Lower leg skin (tissue), 4 donors: ENCODE measurements around the gene GPR137. TPM values are rescaled to one million over a fixed set of nuclear protein-coding genes. Genes with fewer than 3 reads are reported as not detected.

Experiments used
- total RNA-seq, 4 donors: library from RNA; depleted of rRNA; stranded (reverse); fragments of >200 nt; gene quantifications; one replicate each; pipeline ENCODE4 v1.1.0, GENCODE V29; 2016

The GPR137 gene
- total RNA-seq, 4 donors from 2014 or later, result 12.2 to 31.6 (median 30.4) TPM

Other genes with a start within 250 kb of the GPR137 start
- gene FLRT1, start 249.9 kb upstream of the GPR137 start, total RNA-seq, result under 1 TPM in 3 of 4 donors, not detected in 1; 0.08 to 0.62 (median 0.15) TPM
- 10 to 100 TPM; 44.8 to 74.8 (median 55.6) TPM for gene MACROD1, start 119.7 kb upstream of the GPR137 start, total RNA-seq
- gene STIP1, start 99.7 kb upstream of the GPR137 start, total RNA-seq, result 10 to 100 TPM; 67.5 to 86.0 (median 78.3) TPM
- gene FERMT3, start 79.1 kb upstream of the GPR137 start, total RNA-seq, result 10 to 100 TPM in 2 of 4 donors, 1 to 10 TPM in 2; 5.1 to 10.5 (median 8.9) TPM
- 10 to 100 TPM; 36.9 to 66.6 (median 44.1) TPM for gene TRPT1, start 59.7 kb upstream of the GPR137 start, total RNA-seq
- gene NUDT22, start 59.6 kb upstream of the GPR137 start, total RNA-seq, result 10 to 100 TPM; 44.7 to 75.6 (median 68.3) TPM
- gene DNAJC4, start 55.3 kb upstream of the GPR137 start, total RNA-seq, result 10 to 100 TPM; 19.2 to 37.6 (median 30.8) TPM
- 10 to 100 TPM; 45.9 to 71.2 (median 65.6) TPM for gene VEGFB, start 51.3 kb upstream of the GPR137 start, total RNA-seq
- gene FKBP2, start 44.8 kb upstream of the GPR137 start, total RNA-seq, result 10 to 100 TPM; 47.7 to 70.3 (median 56.4) TPM
- 100 to 1,000 TPM; 178 to 230 (median 203) TPM for gene PPP1R14B, start 38.9 kb upstream of the GPR137 start, total RNA-seq
- 10 to 100 TPM; 30.5 to 38.4 (median 37.4) TPM for gene PLCB3, start 34.3 kb upstream of the GPR137 start, total RNA-seq
- gene BAD, start 1.2 kb upstream of the GPR137 start, total RNA-seq, result 10 to 100 TPM; 65.9 to 99.7 (median 89.4) TPM
- gene KCNK4, start 5.5 kb downstream of the GPR137 start, total RNA-seq, result not detected
- not detected for gene CATSPERZ, start 14.5 kb downstream of the GPR137 start, total RNA-seq
- gene ESRRA, start 19.7 kb downstream of the GPR137 start, total RNA-seq, result 100 to 1,000 TPM in 2 of 4 donors, 10 to 100 TPM in 2; 49.2 to 108 (median 79.3) TPM
- gene TRMT112, start 31.7 kb downstream of the GPR137 start, total RNA-seq, result 100 to 1,000 TPM; 199 to 356 (median 255) TPM
- 100 to 1,000 TPM; 170 to 284 (median 215) TPM for gene PRDX5, start 32.3 kb downstream of the GPR137 start, total RNA-seq
- 1 to 10 TPM; 2.6 to 9.5 (median 4.8) TPM for gene CCDC88B, start 54.4 kb downstream of the GPR137 start, total RNA-seq
- gene RPS6KA4, start 73.3 kb downstream of the GPR137 start, total RNA-seq, result 10 to 100 TPM; 39.4 to 77.4 (median 49.2) TPM